Retina (tissue), 1 donor: ENCODE measurements around the gene CAMKV.
A peak's percentile ranks its signal among the peaks of the same experiment; 100 is the strongest.

Experiments used
- DNase-seq: peaks from one replicate; pipeline ENCODE4 v3.0.0-alpha.2; 2016

The CAMKV gene

DNA sequence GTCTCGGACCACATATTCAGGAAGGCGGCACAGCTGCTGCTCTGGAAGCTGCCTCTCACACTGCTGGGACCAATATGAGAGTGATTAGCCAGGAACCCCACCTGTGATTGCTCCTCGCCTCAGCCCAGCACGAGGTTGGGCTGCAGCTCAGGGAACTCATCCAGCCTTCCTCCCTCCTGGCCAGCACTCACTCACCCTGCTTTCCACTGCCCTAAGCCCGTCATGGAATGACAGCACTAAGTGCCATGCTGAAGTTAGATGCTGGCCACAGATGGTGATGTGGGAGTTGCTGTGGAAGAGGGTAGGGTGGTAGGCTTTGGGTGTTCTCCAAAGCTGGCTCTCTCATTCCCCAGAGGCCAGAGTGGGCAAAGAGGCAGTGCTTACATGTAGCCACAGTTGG, 26.6 kb upstream of the CAMKV start:
- DNase-seq = no peak

DNA sequence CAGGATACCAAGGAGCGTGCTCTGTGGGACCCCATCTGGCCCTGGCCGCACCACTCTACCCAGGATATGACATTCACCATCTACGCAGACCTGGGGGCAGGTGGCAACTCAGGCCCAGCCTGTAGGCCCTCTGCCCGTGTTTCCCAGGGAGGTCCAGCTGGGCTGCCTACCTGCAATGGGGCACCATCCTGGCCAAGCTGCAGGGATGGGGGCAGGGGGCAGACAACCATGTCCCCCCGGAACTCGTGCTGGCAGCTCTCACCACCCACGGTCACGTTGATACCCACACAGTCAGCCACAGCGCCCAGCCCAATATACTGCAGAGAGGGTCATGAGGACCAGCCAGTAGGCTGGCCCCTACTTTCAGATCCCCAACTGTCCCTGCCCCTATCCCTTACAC, 26.1 kb upstream of the CAMKV start:
- no peak for DNase-seq

DNA sequence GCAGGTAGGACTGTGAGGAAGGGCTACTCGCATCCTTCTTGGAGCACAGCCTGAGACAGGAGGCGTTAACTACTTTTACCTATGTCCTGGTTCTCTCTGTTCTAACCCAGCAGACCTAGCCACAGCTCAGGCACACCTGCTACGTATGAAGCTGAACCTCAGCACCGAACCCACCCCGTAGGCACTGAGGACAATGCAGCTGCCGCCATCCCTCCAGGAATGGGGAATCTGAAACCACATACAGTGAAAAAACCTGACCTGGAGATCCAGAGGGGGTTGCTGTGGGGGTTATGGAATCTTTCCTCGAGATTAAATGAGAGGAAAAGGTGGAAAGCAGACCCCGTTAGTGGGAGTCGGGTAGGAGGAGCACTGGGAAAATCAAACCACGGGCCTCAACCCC, 19.6 kb upstream of the CAMKV start:
- DNase-seq = no peak

DNA sequence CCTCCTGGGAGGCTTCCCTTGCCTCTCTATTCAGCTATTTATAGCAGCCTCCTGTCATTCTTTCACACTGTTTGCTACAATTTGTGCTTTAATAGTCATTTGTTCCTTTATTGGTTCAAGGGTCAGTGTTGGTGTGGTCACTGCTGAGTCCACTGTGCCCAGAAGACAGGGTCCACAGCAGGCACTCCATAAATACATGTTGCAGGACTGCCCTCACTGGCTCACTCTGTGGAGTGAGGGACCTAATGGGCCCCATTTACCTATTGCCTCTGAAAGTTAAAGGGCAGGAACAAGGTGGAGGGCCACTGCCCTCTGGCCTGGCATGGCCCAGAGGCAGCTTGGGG, 17.2 kb upstream of the CAMKV start:
- DNase-seq = no peak

DNA sequence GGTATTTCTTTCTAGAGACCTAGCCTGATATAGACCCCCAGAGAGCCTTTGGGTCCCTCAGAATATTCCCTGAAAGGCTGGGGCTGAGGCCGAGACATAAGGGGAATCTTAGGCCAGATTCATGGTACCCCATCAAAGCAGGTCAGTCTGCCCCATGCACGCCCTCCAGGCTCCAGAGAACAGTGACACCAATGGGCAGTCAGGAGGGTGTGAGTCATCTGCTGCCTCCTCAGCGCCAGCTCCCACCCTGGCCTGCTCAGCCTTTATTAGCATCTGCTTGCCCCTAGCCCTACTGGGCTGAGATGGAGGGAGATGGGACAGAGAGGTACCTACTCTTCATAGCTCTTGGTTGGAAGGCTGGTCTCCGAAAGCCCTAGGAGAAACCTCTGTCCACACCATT, 14.3 kb upstream of the CAMKV start:
- DNase-seq = no peak

GRCh38 chr3:49882166-49882565, 12.5 kb upstream of the CAMKV start:
- DNase-seq = no peak

DNA sequence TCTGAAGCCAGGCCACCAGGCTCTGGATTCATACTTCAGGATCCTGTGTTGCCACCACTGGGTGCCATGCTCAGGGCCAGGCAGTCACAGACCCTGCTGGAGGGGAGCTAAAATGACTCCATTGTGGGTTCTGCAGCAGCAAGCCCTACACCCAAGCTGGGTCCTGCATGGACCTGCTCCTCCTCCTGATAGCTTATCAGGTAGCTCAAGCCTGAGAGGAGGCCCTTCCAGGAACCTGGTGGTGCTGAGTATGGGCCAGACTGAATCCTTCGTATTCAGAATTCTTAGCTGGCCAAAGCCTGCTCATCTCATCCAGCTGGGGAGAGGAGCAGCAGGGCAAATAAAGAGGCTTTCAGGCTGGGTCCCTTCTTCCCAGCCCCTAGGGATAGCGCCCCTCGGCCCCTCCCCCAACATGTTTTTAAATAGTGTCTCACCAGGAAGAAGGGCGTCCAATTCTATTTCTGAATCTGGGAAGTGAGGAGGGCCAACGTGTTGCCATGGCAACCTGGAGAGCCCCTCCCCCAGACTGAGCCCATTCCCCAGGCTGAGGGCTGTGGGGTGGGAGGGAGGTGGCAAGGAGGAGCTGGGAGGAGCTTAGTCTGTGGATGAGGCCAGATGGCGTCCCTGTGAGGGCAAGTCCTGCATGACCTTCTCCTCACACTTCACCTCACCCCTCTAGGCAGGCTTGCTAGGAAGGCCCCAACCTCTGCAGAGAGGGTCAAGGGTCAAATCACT, 11.0 kb upstream of the CAMKV start:
- peak; percentile 81 for DNase-seq

DNA sequence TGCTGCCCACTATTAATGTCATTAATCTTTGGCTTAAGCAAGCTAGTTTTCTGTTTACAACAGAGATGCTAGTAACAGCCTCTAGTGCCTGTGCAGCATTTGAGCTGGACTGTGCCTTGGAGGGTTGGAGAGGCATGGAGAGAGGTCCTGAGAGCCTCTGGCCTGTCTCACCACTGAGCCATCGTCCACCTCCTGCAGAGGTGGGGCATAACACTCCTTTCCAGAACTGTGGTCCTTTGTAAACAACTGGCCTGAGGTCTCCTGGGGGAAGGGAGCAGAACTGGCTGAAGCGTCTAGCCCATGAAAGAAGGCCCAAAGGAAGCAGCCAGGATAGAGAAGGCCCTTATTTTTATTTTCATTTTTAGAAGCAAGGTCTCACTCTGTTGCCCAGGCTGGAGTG, 10.0 kb upstream of the CAMKV start:
- DNase-seq = no peak

DNA sequence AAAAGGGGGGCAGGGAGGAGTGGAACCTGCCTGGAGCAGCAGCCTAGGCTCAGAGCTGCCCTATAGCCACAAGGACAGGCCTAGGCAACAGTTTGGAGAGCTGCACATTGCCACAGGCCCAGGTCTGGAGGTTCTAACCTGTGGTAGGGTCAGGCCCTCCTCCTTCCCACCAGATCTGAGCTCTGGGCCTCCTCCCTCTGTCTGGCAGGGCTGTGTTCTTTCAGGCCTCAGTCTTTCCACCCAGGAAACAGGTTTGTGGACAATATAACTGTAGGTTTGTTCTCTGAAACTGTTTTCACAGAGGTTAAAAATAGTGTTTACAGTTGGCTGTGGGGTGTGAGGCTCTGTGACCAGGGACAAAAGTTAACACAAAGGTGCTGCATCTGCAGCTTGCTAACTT, 9.0 kb upstream of the CAMKV start:
- no peak for DNase-seq

DNA sequence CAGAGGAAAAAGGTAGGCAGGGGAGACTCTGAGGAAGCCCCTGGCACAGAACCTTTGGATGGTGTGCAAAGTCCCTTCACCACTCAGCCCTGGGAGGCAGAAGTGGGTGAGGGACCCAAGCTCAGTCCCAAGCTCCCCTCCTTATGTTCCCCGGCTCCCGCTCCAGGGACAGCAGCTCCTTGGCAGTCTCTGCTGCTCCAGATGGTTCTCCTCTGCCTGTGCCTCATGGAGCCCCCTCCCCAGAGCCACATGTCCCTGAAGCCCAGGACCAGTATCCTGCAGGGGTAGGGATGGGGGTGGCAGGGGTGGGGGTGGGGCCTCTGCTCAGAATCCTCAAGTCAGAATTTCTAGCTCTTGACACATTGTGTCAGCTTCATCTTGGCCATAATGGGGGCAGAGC, 8.0 kb upstream of the CAMKV start:
- no peak for DNase-seq

DNA sequence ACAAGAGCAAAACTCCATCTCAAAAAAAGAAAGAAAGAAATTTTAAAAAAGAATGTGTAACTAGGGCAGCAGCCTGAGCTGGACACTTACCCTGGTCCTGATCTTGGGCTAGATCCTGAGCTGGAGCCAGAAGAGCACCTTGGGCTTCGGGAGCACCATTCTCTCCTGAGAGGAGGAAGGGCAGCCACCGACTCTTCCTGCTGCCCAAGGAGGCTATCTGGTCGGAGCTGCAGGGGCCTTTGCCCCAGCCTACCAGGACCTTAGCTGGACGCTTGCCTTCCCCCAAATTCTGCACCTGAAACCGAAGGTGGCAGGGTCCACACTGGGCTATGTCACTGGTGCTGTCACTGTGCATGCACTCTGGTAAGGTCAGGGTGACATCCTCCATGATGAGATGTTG, 6.9 kb upstream of the CAMKV start:
- no peak for DNase-seq

DNA sequence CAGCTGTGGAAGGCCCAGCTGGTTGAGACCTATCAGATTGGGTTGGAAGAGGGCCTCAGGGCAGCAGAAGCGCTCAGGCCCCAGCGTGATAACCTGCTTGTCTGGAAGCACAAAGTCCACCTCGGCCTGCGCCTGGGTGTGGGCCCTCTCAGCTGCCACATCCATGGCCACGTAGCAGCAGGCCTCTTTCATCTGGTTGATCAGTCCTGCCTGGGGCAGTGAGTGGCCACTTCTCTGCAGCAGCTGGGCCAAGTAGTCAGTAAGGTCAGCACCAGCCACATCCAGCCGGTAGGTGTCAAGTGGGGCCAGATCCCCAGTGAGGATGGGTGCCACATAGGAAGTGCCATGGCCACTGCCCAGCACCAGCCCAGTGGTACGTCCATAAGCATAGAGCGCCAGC, 3.9 kb upstream of the CAMKV start:
- no peak for DNase-seq

- DNase-seq = no peak
Measured at GRCh38 chr3:49872801-49873281, 3.1 kb upstream of the CAMKV start.

DNA sequence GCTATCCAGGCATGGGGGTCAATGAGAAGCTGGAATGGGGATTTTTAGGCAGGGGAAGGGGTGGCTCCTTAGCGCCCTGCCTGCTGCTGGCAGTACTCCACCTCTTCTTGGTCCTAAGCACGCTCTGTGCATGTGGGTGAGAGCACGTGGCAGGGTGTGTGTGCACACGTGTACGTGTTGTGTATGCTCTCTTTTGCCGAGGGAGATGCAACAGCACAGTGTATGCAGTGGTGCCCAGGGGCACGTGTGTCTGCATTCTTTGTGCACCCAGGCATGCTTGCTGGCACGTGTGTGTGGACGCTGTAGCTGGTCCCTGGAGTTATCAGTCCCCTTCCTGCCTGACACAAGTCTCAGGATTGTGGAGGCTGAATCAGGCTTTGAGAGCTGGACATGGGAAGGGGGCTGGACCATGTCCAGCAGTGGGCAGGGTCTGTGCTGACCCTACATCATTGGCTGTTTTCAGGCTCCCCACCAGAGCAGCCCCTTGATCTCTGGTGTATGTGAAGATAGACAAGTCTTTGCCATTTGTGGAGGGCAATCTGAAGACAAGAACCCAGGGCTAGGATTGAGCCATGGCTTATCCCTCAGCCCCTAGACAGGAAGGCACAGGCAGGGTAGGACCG, 1.9 kb upstream of the CAMKV start:
- DNase-seq = no peak

- DNase-seq = no peak
Measured at GRCh38 chr3:49868862-49869466, 742 bp downstream of the CAMKV start.

DNA sequence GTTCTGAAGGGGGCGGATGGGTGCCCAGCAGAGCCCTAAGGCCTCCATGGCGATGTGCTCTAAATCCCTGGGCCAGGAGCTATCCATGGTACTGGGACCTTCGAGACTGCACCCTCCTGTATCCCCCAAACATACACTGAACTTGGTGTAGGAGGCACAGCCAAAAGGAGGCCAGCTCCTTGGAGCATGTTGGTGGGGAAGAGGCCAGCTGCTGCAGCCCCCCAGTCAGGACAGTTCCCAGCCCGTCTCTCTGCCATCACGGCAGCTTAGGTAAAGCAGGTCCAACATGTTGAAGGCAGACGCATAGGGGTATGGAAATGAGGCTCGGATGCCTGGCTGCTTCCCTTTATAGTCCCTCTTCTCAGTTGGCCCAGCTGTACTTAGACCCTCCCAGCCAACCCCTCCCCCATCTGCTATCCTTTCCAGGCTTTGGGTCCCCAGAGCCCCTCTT, 1.8 kb downstream of the CAMKV start:
- DNase-seq = peak; percentile 58

- DNase-seq = no peak
Measured at GRCh38 chr3:49867400-49867799, 2.3 kb downstream of the CAMKV start.

DNA sequence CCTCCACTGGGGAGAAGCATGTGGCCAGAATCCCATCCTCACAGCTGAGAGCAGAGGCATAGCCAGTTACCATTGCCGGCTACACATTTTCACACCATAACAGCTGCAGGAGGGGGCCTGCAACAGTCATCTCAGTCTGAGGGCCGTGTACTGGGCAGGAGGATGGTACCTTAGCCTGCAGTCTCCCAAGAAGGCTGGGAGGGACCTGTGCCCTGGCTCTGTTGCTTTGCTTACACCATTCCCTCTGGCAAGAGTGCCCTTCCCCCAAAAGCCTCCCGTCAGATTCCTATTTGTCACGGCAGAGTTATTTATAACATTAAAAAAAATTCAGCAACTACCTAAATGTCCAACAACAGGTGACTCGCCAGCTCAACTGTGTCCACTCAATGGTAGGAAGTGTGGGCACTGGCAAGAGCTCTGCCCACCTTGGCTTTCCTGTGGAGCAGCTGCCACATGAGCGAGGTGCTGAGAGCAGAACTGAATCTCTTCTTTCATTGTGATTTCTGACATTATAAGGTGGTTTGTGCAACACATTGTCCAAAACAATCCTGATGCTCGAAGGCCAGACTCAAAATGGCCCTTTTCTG, 4.4 kb downstream of the CAMKV start:
- no peak for DNase-seq

DNA sequence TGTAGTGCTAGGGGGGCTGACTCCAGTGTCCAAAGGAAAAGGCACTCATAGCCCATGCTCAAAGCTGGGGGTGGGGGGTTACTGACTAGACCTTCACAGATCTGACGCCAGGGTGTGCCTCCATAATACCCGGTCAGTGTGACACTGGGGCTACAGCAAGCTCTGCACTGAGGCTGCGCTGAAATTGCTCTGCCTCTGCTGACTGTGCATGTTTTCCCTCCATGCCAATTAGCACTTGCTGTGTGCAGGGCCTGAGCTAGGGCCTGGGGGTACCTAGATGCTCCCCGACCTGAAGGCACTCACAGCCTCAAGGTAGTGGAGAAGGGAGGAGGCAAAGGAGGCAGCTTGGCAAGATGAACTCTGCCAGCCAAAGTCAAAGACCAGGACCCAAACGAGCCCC, 5.2 kb downstream of the CAMKV start:
- no peak for DNase-seq

DNA sequence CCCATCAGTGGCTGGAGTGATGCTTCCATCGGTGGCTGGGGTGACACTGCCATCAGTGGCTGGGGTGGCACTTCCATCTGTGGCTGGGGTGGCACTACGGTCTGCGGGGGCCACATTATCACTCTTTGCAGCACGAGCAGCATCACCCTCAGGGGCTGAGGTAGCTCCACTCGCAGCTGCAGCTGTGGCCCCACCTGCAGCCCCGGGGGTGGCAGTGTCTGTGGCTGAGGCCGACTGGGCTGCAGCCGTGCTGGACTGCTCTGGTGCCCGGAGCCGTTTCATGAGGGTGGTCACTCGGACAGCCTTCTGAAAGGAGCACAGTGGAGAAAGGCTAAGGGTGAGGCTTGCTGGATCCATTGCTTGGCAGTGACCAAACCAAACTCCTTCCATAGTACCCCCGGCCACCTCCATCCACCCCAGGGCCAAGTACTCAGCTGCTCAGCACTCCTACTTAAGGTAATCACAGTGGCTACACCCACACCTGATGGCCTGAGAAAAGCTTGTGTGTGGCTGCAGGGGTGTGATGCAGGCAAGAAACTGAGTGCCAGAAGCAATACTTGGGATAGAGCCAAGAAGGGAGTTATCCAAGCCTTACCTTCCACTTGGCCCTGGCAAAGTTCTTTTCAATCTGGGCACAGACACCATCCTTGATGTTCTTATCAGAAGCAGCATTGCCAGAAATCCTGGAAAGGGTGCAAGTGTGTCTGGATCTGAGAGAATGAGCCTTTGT, 10.0 kb downstream of the CAMKV start:
- no peak for DNase-seq

DNA sequence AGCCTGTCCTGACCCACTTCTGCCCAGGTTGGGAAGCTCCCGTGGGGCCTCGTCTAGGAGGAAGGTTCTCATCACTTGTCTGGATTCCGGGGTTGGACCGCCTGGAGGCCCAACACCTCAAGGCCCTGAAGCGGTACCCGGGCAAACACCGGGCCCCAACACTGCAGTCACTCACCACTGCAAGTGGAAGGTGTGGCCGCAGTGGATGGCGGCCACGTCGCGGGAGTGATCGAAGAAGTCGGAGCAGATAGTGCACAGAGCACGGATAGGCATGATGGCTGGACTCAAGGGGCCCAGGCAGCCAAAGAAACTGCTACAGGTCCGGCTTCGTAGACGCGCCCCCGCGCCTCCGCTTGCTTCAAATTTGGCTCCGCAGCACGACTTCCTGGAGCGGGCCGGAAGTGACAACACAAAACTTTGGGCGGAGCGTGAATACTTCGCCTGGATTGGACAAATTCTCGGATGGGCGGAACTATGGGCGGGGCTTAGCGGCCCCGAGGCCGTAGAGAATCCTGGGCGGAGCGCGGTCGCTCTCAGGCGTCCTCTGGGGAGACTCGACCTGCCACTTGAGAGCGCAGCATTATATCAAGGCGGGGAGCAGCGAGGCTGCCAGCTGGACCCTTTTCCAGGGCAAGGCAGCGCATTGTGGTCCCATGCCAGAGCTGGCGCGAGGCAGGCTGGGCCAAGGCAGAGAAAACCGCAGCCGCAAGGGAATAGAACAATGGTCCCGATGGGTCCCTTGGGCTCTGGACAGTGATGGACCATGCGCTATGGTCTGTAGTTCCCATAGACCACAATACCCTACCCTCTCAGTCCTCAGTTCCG, 13.3 kb downstream of the CAMKV start, which contains the start of gene TRAIP:
Gene TRAIP (minus strand): TSS at position 384 of the 825 bp plus-strand sequence. CDS start 111 bp downstream, at position 273.
- peak; percentile 99 for DNase-seq

GRCh38 chr3:49855662-49856061, 14.0 kb downstream of the CAMKV start:
- DNase-seq = no peak
